Peyer's patch (tissue), 4 donors: ENCODE measurements around the gene PSMB2.

Source experiments
- POLR2A ChIP-seq, 2 donors: fragments of 450-650 bp; IDR thresholded peaks; one replicate each; pipeline ENCODE4 v1.5.1; 2017; ENCODE audit warnings: antibody characterized with exemption in 2 of 2, mild to moderate bottlenecking in 2 of 2, moderate library complexity in 2 of 2
- TF ChIP-seq, protein P1 (sequence below), 6 experiments: fragments of 450-650 bp in 4 of 6; fragments of 200-600 bp in 2 of 6; sonication (generic) in 1 of 6; IDR thresholded peaks; one replicate each; pipeline ENCODE4 v1.5.1; 2017 to 2019; ENCODE audit warnings: antibody characterized with exemption in 6 of 6, mild to moderate bottlenecking in 3 of 6, moderate library complexity in 1 of 6

DNA sequence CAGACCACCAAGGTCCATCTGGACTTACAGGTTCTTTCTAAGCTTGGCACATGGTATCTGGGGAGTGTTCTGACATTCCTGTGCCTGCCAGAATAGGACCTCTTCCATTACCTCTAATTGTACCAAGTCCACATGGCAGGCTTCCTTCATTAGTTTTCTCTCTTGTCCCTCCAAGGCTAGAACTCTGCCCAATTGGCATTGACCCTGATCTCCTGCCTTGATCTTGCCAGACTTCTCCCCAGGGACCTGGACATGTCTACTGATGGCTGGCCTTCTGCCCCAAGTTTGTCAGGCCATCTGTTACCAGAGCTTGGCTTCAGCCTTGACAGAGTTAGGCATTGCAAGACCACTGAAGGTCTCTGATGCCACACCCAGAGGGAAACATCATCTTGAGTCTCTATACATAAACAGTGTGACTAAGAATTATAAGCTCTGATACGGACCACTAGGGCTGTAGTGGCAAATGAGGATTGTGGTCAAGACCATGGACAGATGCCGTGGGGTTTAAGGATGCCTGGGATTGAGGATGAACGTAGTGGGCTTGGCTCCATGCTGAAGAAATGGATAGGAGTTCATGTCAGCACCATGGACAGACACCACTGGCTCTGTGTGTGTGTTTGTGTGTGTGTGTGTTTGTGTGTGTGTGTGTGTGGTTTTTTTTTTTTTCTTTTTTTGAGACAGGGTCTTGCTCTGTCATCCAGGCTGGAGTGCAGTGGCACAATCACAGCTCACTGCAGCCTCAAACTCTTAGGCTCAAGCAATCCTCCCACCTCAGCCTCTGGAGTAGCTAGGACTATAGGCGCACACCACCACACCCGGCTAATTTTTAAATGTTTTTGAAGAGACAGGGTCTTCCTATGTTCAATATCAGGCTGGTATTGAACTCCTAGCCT, 19.5 kb upstream of the PSMB2 start:
- TF ChIP-seq, protein P1, sequence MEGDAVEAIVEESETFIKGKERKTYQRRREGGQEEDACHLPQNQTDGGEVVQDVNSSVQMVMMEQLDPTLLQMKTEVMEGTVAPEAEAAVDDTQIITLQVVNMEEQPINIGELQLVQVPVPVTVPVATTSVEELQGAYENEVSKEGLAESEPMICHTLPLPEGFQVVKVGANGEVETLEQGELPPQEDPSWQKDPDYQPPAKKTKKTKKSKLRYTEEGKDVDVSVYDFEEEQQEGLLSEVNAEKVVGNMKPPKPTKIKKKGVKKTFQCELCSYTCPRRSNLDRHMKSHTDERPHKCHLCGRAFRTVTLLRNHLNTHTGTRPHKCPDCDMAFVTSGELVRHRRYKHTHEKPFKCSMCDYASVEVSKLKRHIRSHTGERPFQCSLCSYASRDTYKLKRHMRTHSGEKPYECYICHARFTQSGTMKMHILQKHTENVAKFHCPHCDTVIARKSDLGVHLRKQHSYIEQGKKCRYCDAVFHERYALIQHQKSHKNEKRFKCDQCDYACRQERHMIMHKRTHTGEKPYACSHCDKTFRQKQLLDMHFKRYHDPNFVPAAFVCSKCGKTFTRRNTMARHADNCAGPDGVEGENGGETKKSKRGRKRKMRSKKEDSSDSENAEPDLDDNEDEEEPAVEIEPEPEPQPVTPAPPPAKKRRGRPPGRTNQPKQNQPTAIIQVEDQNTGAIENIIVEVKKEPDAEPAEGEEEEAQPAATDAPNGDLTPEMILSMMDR (IDR thresholded peaks at IDR 0.05) = no peak
- no peak for TF ChIP-seq POLR2A (IDR thresholded peaks at IDR 0.05)
